Measurements from ENCODE around the gene ARHGAP19. TPM values are rescaled to one million over a fixed set of nuclear protein-coding genes. Genes with fewer than 3 reads are reported as not detected.

Gene ARHGAP19
- total RNA-seq (2014; rRNA removed), result 10.3 and 13.5 TPM in 2 replicates
- polyA plus RNA-seq (2012), result 3.5 TPM

- peak; percentile 99 for DNase-seq (ENCODE audit: low read depth)
These were observed at the start of gene ARHGAP19 for GRCh38 chr10:97292097-97292861. ARHGAP19 (minus strand) TSS chr10:97292637; CDS start chr10:97292627, 10 bp downstream.

DNA sequence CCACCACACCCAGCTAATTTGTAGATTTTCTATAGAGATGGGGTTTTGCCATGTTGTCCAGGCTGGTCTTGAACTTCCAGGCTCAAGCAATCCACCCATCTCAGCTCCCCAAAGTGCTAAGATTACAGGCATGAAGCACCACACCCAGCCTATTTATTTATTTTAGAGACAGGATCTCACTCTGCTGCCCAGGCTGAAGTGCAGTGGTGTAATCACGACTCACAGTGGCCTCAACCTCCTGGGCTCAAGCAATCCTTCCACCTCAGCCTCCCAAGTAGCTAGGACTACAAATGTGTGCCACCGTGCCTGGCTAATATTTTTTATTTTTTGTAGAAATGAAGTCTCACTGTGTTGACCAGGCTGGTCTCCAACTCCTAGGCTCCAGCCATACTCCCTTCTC lies 49.0 kb upstream of the ARHGAP19 start:
- DNase-seq (ENCODE audit: low read depth), result no peak

- no peak for DNase-seq (ENCODE audit: low read depth)
These were observed 45.6 kb upstream of the ARHGAP19 start for GRCh38 chr10:97338041-97338440.

DNA sequence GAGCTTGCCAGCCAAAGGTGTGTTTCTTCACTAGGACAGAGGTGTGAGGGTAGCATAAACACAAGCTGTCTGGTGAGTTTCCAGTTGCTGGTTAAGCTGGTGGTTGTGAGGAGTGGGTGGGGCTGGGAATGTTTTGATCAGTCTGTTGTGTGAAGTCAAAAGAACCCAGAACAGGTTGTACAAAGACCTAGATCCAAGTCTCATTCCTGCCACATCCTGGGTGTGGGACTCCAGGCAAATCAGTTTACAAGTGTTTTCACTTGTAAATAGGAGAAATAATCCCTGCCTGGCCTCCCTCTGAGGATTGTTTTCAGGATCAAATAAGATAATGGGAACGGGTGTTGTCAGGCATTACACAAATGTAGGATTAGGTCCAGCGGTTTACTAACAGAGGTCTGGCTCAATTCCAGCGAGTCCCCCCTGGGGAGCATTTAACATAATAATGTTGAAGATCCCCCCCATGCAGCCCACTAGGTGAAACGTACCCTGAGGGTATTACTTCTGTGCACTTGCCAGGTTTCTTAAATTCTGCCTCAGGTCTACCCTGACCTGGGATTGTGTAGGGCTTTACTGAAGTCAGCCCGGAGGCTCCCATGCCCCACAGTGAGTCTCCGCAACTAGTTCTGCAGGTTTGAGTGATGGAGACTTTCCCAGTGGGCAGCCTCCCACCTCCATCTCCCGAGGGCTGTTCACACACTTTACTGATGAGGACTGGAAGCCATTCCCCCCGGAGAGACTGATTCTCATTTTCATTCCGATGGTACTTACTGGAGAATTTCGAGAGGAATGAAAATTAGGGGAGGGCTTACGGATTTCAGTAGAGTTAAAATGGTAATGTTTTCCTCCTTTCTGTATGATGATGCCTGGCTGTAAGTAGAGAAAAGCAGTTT lies 44.8 kb upstream of the ARHGAP19 start:
- no peak for DNase-seq (ENCODE audit: low read depth)

DNA sequence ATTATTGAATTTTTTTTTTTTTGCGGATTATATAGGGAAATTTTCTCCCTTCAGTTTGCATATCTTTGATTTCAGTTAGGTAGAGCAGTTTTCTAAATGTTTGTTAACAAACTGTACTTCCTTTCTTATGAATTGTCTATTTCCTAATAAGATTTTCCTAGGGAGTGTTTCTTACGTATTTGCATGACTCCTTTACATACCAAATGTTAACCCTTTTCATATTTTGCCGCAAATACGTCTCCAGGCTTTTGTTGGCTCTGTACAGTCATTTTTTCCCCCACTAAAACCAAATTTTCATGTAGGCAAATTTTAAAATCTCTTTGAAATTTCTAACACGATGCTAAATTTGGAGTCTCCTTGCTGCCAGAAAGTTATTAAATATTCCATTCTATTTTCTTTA lies 44.0 kb upstream of the ARHGAP19 start:
- DNase-seq (ENCODE audit: low read depth), result no peak

GRCh38 chr10:97336006-97336405 lies 43.6 kb upstream of the ARHGAP19 start:
- DNase-seq (ENCODE audit: low read depth), result no peak

GRCh38 chr10:97335188-97335619 lies 42.8 kb upstream of the ARHGAP19 start:
- DNase-seq (ENCODE audit: low read depth), result no peak

DNA sequence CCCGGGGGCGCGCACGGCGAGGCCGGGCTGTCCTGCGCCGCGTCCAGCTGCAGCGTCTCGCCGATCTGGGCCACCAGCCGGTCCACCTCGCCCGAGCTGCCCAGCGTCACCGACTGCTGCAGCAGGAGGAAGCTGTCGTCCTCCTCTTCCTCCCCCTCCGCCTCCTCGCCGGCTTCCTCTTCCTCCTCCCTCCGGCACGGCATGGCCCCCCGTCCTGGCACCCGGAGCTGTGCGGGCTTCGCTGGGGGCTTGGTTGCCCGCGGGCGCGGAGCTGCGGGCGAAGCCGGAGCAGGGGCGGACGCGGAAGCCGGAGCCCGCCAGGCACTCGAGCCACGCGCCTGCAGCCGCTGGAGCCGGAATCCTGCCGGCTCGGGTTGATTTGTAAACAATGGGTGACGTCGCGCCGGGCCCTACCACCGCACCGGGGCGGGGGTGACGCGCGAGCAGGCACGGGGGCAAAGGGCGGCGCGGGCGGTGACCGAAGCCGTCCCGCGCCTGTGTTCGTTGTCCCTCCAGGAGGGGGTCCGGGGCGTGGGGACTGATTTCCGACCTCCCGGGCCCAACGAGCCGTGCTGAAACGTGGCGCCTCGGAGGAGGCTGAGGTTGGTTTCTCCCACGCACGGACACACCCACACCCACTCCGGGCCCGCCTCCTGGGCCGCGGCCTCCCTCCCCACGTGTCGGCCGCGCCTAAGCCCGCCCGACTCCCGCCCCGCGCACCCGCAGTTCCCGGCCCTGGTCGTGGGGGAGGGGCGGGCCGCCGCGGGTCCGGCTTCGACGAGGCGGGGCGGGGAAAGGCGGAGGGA lies 42.1 kb upstream of the ARHGAP19 start, which contains the start of gene FRAT2:
FRAT2 (minus strand) TSS at position 360 of the 806 bp plus-strand sequence; CDS start at position 203, 157 bp downstream.
- DNase-seq (ENCODE audit: low read depth), result peak; percentile 85

DNA sequence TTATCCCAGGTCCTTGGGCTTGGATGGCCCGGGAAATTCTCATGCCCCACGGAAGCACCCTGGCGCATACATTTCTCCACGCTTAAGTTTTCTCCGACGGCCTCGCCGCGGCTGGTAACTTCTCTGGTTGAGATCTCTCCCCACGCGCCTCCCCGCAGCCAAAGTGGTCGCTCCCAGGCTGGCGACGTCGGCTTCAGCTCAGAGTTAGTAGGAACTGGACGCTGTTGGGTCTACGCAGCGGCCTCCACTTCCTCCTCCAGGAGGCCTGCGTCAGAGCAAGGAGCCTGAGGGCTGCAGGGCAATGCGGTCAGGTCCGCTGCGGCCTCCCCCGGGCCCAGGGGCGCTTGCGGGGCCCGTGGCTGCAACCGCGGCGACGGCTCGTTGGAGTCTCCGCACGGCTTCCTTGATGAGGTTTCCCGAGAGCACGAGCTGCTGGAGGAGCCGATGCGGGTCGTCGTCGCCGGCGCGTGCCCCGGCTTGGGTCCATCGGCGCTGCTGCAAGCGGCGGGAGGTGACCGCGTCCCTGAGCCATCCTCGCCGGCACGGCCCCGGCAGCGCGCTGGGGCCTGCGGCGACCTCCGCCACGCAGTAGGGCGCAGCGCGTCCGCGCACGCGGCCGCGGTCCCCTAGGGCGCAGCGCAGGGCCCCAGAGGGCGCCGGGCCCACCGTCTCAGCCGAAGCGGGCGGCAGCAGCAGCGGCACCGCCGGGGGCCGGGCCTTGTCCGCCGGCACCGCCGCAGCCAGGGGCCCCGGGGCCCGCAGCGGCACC lies 41.3 kb upstream of the ARHGAP19 start:
- no peak for DNase-seq (ENCODE audit: low read depth)

- peak; percentile 58 for DNase-seq (ENCODE audit: low read depth)
These were observed 40.8 kb upstream of the ARHGAP19 start for GRCh38 chr10:97333351-97333600.

DNA sequence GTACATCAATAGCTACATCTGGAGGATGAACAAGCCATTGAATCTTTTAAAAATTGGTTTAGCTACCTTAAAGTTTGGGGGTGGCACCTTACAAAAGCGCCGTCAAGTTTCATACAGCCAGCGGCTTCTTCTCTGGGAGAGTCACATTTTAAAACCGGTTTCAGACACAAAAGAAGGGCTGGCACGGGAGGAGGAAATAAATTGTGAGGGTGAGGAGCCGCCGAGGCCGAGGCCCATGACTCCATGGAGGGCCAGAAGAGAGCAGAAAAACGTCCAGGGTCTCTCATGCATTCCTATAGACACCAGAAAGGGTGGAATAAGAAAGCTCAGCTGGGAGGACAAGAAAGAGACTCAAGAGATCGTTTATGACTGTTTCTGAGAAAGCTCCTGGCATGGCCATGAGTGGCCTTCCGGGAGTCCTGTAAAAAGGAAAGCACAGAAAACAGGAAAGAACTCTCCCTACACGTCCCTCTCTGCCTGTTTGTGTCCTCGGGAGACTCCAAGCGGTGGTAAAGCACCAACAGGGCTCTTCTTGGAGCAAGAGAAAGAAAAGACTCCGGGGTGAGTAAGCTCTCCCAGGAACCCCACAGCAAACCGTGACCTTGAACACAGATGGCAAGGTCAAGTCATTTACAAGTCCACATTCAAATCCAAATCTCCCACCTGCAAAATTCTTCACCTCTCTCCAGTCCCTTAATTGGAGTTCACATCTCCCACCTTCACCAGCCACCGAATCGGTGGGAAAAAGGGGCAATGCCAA lies 40.3 kb upstream of the ARHGAP19 start:
- DNase-seq (ENCODE audit: low read depth), result peak; percentile 88

- no peak for DNase-seq (ENCODE audit: low read depth)
These were observed 38.8 kb upstream of the ARHGAP19 start for GRCh38 chr10:97331153-97331703.

GRCh38 chr10:97329766-97330165 lies 37.3 kb upstream of the ARHGAP19 start:
- no peak for DNase-seq (ENCODE audit: low read depth)

- no peak for DNase-seq (ENCODE audit: low read depth)
These were observed 36.4 kb upstream of the ARHGAP19 start for GRCh38 chr10:97328646-97329453.

DNA sequence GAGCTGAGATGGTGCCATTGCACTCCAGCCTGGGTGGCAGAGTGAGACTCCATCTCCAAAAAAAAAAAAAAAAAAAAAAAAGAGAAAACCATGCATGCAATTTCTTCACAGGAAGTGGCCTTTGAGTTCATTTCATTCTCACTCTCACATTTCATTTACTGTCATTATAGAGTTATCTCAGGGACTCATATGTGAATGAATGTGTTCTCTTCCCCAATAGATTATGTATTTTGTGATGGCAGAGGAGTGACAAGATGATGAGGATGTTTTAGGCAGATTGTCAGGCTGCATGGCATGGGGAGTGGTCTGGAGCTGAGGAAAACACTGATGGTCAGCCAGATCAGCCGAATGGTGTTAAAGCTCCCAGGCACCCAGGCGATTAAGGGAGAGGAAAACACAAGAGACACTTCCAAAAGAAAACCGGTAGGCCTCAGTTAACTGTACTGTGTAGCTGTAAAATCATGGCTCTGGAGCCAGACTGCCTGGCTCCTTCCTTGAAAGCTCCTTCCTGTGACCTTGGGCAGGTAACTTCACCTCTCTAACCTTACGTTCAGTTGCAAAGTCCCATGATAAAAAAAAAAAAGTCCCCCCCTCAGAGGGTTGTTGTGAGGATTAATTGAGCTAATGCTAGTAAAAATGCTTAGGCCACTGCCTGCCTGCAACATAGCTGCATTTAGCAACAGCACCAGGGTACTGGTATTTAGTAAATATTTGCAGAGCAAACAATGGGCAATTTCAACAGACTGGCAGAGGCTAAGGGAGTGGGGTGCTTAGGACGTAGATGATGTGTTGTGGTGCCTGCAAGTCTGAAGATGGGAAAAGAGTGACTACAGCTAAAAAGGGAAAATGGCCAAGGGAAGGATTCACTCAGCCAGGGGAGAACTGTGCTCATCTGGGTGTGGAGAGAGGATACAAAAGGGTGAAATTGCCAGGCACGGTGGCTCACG lies 35.2 kb upstream of the ARHGAP19 start:
- DNase-seq (ENCODE audit: low read depth), result no peak

- DNase-seq (ENCODE audit: low read depth), result no peak
These were observed 33.3 kb upstream of the ARHGAP19 start for GRCh38 chr10:97325754-97326153.

DNA sequence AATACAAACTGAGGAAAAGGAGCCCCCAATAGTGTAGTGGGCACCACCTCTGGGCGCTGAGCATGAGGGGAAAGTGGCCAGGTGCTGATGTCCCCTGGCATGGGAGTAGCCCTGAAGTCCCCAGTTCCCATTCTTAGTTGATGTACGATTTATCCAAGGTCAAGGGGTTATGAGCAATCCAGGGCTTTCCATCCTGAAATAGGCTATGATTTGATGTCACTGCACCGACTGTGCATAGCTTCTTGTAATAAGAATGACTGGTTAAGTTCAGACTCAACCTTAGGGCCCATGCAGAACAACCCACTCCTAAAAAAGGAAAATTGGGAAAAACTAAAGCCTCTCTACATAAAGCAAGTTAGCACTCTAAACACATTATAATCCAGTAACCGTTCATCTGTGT lies 31.1 kb upstream of the ARHGAP19 start:
- DNase-seq (ENCODE audit: low read depth), result no peak

GRCh38 chr10:97321804-97322190 lies 29.4 kb upstream of the ARHGAP19 start:
- no peak for DNase-seq (ENCODE audit: low read depth)
